C1 segment of cervical spinal cord (tissue), 14 donors: Measurements from ENCODE around the gene VTCN1.

Experiments used
- DNase-seq, 14 donors: peaks; one replicate each; lab custom pipeline; 2025; lab: John Stamatoyannopoulos, UW

VTCN1 gene

GRCh38 chr1:117209094-117209493 lies 1.6 kb downstream of the VTCN1 start:
- no peak for DNase-seq

GRCh38 chr1:117208580-117208979 lies 2.1 kb downstream of the VTCN1 start:
- no peak for DNase-seq

- no peak for DNase-seq
Measured at GRCh38 chr1:117205368-117205767, 5.4 kb downstream of the VTCN1 start.

- DNase-seq, result no peak
Measured at GRCh38 chr1:117201808-117202207, 8.9 kb downstream of the VTCN1 start.

GRCh38 chr1:117198097-117198496 lies 12.6 kb downstream of the VTCN1 start:
- no peak for DNase-seq

GRCh38 chr1:117189726-117190125 lies 21.0 kb downstream of the VTCN1 start:
- DNase-seq, result no peak

- no peak for DNase-seq
Measured at GRCh38 chr1:117188816-117189437, 21.8 kb downstream of the VTCN1 start.

GRCh38 chr1:117188170-117188815 lies 22.4 kb downstream of the VTCN1 start:
- DNase-seq, result no peak

- DNase-seq, result no peak
Measured at GRCh38 chr1:117183112-117183511, 27.6 kb downstream of the VTCN1 start.

GRCh38 chr1:117182319-117182718 lies 28.4 kb downstream of the VTCN1 start:
- DNase-seq, result no peak

- DNase-seq, result no peak
Measured at GRCh38 chr1:117181630-117182041, 29.1 kb downstream of the VTCN1 start.

GRCh38 chr1:117180147-117180967 lies 30.4 kb downstream of the VTCN1 start:
- no peak for DNase-seq

- no peak for DNase-seq
Measured at GRCh38 chr1:117179471-117179870, 31.3 kb downstream of the VTCN1 start.

- DNase-seq, result no peak
Measured at GRCh38 chr1:117178756-117179155, 32.0 kb downstream of the VTCN1 start.

- no peak for DNase-seq
Measured at GRCh38 chr1:117177376-117177775, 33.4 kb downstream of the VTCN1 start.

- DNase-seq, result no peak
Measured at GRCh38 chr1:117176579-117176978, 34.1 kb downstream of the VTCN1 start.

- DNase-seq, result no peak
Measured at GRCh38 chr1:117174851-117175250, 35.9 kb downstream of the VTCN1 start.

GRCh38 chr1:117173691-117174090 lies 37.0 kb downstream of the VTCN1 start:
- no peak for DNase-seq

- DNase-seq, result no peak
Measured at GRCh38 chr1:117173006-117173405, 37.7 kb downstream of the VTCN1 start.

GRCh38 chr1:117171900-117172511 lies 38.7 kb downstream of the VTCN1 start:
- DNase-seq, result peak in 11 of 14 donors; percentile 1 to 60 (median 29)

GRCh38 chr1:117169871-117170596 lies 40.7 kb downstream of the VTCN1 start:
- DNase-seq, result no peak

GRCh38 chr1:117167402-117167801 lies 43.3 kb downstream of the VTCN1 start:
- no peak for DNase-seq
